ENCODE measurements around the gene DHCR24. TPM values are rescaled to one million over a fixed set of nuclear protein-coding genes. Genes with fewer than 3 reads are reported as not detected.

Gene DHCR24
- total RNA-seq, 1 experiment from 2014 or later = 337 TPM

DNA sequence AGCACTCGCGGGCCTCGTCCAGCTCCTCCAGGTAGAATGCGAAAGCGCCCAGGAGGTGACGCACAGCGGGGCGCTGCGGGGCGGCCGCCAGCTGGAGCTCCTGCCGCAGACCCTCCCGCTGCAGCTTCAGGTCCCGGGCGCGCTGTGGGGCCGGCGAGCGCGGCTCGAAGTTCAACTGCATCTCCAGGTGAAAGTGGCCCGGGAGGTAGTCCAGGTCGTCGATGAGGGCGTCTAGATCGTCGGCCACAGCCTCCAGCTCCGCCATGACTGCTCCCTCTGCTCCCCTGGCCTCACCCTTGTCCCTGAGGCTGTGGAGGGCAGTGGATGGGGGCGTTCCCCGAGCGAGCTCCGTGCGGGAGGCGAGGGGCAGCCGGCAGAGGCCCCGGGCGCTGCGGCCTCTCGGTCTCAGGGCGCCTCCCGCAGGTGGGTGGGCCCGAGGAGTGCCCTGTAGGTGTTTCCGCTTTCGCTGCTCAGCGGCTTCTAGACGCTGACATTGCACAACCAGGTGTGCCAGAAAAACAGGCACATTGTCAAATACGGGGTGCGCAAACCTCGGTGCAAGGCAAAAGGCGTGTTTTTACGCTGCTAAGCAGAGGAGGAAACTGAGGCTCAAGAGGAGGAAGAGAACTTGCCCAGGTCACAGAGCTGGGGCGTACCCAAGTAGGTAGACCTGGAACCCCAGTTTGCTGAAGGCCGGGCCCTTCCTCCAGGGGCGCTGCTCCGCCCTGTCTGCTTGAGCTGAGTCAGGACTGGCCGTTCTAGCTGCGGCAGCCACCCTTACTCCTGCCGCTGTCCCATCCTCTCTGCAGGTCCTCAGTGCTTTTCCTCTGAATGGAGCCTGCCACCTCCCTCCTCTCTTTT lies 85.9 kb downstream of the DHCR24 start, which contains the start of gene TTC22 (continued):
- no peak for TF ChIP-seq PRRX2 (CRISPR knock-in tag; IDR thresholded peaks at IDR 0.05)
- TF ChIP-seq SMAD3 (CRISPR knock-in tag; IDR thresholded peaks at IDR 0.05; ENCODE audit: borderline replicate concordance) = no peak
- TF ChIP-seq AR (CRISPR knock-in tag; IDR thresholded peaks at IDR 0.05) = no peak
- TF ChIP-seq NR1H2 (CRISPR knock-in tag; IDR thresholded peaks at IDR 0.05) = no peak
- no peak for TF ChIP-seq OVOL2 (CRISPR knock-in tag; IDR thresholded peaks at IDR 0.05; ENCODE audit: borderline replicate concordance)
- TF ChIP-seq, protein P1, sequence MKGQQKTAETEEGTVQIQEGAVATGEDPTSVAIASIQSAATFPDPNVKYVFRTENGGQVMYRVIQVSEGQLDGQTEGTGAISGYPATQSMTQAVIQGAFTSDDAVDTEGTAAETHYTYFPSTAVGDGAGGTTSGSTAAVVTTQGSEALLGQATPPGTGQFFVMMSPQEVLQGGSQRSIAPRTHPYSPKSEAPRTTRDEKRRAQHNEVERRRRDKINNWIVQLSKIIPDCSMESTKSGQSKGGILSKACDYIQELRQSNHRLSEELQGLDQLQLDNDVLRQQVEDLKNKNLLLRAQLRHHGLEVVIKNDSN (CRISPR knock-in tag; IDR thresholded peaks at IDR 0.05) = no peak
- no peak for TF ChIP-seq ELF4 (CRISPR knock-in tag; IDR thresholded peaks at IDR 0.05; ENCODE audit: low read depth)
- TF ChIP-seq, protein P2, sequence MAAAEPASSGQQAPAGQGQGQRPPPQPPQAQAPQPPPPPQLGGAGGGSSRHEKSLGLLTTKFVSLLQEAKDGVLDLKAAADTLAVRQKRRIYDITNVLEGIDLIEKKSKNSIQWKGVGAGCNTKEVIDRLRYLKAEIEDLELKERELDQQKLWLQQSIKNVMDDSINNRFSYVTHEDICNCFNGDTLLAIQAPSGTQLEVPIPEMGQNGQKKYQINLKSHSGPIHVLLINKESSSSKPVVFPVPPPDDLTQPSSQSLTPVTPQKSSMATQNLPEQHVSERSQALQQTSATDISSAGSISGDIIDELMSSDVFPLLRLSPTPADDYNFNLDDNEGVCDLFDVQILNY (CRISPR knock-in tag; IDR thresholded peaks at IDR 0.05) = no peak
- TF ChIP-seq RELA (CRISPR knock-in tag; IDR thresholded peaks at IDR 0.05; ENCODE audit: borderline replicate concordance) = no peak
- TF ChIP-seq NFYB (CRISPR knock-in tag; conservative IDR thresholded peaks at IDR 0.05; ENCODE audit: low read depth) = no peak
- no peak for TF ChIP-seq JAZF1 (CRISPR knock-in tag; IDR thresholded peaks at IDR 0.05)
- no peak for TF ChIP-seq HMGA2 (CRISPR knock-in tag; IDR thresholded peaks at IDR 0.05)
- TF ChIP-seq, protein P3, sequence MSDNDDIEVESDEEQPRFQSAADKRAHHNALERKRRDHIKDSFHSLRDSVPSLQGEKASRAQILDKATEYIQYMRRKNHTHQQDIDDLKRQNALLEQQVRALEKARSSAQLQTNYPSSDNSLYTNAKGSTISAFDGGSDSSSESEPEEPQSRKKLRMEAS (CRISPR knock-in tag; IDR thresholded peaks at IDR 0.05) = peak; percentile 56
- no peak for TF ChIP-seq GRHL2 (CRISPR knock-in tag; IDR thresholded peaks at IDR 0.05; ENCODE audit: insufficient replicate concordance, severe bottlenecking)
- TF ChIP-seq ZNF263 (CRISPR knock-in tag; IDR thresholded peaks at IDR 0.05; ENCODE audit: low read depth) = no peak
- TF ChIP-seq, protein P4, sequence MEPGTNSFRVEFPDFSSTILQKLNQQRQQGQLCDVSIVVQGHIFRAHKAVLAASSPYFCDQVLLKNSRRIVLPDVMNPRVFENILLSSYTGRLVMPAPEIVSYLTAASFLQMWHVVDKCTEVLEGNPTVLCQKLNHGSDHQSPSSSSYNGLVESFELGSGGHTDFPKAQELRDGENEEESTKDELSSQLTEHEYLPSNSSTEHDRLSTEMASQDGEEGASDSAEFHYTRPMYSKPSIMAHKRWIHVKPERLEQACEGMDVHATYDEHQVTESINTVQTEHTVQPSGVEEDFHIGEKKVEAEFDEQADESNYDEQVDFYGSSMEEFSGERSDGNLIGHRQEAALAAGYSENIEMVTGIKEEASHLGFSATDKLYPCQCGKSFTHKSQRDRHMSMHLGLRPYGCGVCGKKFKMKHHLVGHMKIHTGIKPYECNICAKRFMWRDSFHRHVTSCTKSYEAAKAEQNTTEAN (CRISPR knock-in tag; IDR thresholded peaks at IDR 0.05) = no peak
- TF ChIP-seq ZNF138 (CRISPR knock-in tag; conservative IDR thresholded peaks at IDR 0.05) = no peak
- TF ChIP-seq ATF2 (CRISPR knock-in tag; IDR thresholded peaks at IDR 0.05; ENCODE audit: borderline replicate concordance, low read depth) = no peak
- TF ChIP-seq, protein P5, sequence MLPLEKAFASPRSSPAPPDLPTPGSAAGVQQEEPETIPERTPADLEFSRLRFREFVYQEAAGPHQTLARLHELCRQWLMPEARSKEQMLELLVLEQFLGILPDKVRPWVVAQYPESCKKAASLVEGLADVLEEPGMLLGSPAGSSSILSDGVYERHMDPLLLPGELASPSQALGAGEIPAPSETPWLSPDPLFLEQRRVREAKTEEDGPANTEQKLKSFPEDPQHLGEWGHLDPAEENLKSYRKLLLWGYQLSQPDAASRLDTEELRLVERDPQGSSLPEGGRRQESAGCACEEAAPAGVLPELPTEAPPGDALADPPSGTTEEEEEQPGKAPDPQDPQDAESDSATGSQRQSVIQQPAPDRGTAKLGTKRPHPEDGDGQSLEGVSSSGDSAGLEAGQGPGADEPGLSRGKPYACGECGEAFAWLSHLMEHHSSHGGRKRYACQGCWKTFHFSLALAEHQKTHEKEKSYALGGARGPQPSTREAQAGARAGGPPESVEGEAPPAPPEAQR (CRISPR knock-in tag; IDR thresholded peaks at IDR 0.05) = no peak
- no peak for TF ChIP-seq ZNF232 (CRISPR knock-in tag; IDR thresholded peaks at IDR 0.05)
- no peak for TF ChIP-seq TEAD4 (CRISPR knock-in tag; IDR thresholded peaks at IDR 0.05)
